Eye (tissue), 1 donor: Measurements from ENCODE around the gene FCF1.
"Not testable (repeated sequence)": the region's sequence is repeated elsewhere in the genome, so short reads cannot be mapped to it uniquely, and the experiment has no call there.

ENCODE experiments used
- DNase-seq: peaks from one replicate; pipeline ENCODE4 v3.0.0-alpha.2; 2015

FCF1 gene

DNA sequence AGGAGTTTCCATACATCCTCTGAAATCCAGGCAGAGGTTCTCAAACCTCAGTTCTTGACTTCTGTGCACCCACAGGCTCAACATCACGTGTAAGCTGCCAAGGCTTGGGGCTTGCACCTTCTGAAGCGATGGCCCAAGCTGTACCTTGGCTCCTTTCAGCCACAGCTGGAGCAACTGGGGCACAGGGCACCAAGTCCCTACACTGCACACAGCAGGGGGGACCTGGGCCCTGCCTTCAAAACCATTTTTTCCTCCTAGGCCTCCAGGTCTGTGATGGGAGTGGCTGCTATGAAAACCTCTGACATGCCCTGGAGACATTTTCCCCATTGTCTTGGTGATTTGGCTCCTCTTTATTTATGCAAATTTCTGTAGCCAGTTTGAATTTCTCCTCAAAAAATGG, 10.7 kb upstream of the FCF1 start:
- no peak for DNase-seq

DNA sequence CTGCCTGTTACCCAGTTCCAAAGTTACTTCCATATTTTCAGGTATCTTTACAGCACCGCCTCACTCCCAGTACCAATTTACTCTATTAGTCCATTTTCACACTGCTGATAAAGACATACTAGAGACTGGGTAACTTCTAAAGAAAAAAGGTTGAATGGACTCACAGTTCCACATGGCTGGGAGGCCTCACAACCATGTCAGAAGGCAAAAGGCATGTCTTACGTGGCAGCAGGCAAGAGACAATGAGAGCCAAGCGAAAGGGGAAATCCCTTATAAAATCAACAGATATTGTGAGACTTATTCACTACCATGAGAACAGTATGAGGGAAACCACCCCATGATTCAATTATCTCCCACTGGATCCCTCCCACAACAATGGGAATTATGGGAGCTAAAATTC, 9.9 kb upstream of the FCF1 start:
- no peak for DNase-seq

DNA sequence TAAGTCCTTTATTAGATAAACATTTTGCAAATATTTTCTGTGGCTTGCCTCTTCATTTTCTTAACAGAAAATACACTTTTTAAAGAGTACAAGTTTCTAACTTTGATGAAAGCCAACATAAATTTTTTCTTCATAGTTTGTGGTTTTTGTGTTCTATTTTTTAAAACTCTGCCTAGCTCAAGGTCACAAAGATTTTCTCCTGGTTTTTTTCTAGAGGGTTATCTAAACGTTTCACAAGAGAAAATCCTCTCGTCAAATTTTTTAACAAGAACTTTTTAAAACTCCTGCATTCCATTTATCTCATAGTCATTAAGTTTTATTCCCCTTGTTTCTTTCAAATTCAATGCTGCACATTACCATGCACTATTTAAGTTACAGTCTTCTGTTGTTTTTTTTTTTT, 8.3 kb upstream of the FCF1 start:
- DNase-seq: no peak

DNA sequence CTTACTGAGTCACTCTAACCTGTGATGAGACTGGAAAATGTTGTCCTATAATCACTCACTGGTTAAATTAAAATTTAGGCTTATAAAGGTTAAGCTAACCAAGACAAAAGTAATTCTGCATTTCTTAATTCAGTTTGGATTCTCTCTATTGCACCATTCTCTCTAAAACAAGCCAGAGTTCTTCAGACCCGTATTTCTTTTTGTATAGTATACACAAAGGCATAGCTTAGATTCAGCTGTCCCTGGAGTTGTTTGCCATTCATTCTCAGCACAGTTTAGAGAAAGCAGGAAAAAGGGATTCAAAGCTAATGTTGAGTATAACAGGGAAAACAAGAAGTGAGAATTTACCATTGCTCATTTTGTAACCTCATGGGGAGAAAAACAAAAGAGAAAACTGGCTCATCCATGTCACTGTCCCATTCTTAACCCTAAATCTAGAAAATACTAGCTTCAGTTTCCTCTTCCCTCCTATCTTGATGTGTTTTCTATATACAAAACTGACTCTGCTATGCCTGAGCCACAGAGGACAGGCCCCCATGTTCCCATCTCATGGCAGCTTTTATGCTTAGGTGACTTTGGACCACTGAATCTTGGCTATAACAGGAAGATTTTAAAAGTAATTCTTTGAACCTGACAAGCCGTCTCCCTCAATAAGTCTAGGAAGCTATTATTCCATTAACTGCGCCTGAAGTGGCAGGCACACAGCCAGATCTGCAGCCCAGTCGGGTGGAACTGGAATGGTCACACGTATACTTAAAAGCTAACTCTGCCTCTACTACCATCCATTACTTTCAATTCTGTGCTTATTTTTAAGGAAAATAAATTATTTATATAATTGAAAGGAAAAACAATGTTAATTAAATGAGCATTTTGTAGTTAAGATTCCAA, 7.1 kb upstream of the FCF1 start:
- peak; percentile 84 for DNase-seq

DNA sequence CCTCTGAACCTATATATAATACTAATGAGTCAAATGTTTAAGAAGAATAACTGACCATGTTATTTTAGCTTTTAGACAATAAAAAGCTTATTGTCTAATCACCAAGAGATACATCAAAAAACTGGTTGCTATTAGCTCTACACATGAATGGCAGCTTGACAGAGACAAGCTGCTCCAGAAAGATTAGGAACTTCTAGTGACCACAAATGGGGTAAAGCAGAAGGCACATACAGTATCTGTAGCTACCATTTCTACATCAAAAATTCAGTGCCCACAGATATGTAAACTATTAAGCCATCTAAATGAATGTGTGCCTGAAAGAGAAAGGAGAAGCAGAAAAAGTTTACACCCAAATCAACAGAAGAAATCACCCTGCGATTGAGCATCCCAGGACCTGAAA, 2.5 kb upstream of the FCF1 start:
- no peak for DNase-seq

DNA sequence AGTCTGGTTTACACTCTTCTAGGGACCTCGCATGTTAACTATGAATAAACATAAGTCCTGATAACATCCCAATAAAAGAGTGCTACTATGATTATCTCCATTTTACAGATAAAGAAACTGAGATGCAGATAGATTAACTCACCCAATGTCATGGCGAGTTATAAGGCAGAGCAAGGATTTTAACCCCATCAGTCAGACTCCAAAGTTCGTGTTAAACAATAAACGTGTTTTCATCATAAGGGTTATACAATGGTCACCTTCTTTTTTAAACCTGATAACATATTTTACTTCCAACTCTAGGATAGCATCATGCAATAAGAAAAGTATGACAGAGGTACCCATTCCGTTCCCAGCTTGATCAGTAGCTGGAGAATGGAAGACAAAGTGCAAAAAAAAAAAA, 1.3 kb upstream of the FCF1 start:
- DNase-seq: no peak

DNA sequence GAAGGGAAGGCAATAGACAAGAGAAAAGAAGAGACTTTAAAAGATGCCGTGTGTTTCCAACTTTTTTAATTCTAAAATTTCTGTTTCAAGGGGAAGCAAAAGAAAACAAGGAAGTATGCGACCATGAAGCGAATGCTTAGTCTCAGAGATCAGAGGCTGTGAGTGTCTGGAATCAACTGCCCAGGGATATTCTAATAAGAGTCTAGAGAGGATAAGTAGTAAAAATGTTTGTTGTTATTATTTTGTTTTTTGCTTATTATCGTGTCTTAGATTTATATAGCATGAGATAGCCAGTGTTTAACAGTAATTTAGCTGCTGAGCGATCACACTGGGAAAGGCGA, 421 bp downstream of the FCF1 start:
- DNase-seq: no peak

DNA sequence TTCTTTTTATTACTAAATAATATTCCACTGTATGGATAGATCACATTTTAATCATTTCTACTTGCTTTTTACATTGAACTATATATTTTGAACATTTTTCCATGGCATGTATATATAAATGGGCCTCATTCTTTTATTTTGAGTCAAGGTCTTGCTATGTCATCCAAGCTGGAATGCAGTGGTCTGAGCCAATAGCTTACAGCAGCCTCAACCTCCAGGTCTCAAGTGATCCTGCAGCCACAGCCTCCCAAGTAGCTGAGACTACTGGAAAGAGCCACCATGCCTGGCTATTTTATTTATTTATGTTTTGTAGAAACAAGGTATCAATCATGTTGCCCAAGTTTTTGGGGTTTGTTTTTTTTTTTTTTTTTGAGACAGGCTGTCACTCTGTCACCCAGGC, 7.6 kb downstream of the FCF1 start:
- DNase-seq: no peak

DNA sequence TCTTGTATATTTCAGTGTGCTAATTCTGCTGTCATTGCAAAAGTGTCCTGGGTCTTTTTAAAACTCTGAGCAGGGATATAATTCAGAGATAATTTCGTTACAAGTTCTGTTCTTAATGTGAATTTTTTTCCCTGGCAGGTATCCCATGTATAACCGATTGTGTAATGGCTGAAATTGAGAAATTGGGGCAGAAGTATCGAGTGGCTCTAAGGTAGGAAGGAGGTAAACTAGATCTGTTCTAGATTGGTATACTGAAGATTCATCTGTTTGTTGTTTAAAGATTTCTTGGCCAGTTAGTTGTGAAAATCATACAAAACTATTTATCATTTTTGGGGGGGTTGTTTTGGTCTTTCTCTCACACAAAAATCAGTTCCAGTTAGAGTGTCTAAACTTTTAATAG, 10.2 kb downstream of the FCF1 start:
- DNase-seq: no peak

DNA sequence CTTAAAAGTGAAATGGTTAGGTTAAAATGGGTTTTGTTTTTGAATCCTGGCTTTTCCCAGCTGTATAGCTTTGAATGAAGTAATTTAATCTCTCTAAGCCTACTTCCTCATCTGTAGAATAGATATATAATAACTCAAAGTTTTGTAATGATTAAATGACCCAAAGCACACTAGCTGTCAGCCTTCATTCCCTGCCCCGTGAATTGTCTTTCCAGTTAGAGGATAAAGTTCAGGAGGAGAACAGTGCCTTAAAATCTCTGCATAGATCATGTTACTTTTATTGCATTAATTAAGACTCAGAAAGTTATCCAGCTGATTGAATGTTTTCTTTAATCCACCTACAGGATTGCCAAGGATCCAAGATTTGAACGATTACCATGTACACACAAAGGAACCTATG, 19.4 kb downstream of the FCF1 start:
- DNase-seq: no peak

DNA sequence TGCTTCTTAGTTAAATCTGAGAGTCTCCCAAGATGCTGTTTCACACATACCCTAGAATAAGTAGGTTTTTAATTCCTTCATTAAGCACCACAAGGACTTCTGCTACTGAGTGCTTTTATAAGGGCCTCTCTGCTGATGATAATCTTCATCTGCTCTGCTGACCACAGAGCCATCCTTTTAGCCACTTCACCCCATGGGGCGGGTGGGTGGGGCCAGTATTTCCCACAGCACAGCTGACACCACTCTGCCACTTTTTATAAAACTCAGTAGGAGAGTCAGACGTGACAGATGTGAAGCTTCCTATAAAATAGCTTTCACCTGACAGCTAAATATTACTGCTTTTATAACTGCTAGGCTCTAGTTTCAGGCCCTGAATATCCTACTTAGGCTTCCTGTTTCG, 20.3 kb downstream of the FCF1 start:
- DNase-seq: peak; percentile 41

DNA sequence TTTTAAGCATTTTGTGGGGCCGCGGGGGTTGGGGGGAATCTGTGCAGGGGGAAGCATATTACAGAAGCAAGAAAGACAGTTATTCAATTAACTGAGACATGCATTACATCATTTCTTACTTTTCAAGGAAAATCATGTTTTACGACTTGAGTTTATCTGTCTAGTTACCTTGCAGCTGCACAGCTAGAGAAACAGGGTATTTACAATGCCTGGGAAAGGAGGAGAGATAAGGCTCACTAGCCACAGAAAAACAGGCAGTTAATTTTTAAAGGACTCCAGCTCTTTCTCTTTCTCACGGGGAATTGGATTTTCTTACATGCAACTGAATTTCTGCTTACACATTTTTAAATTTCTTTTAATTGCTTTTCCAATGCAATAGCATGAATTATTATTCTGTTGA, 22.2 kb downstream of the FCF1 start:
- DNase-seq: no peak

DNA sequence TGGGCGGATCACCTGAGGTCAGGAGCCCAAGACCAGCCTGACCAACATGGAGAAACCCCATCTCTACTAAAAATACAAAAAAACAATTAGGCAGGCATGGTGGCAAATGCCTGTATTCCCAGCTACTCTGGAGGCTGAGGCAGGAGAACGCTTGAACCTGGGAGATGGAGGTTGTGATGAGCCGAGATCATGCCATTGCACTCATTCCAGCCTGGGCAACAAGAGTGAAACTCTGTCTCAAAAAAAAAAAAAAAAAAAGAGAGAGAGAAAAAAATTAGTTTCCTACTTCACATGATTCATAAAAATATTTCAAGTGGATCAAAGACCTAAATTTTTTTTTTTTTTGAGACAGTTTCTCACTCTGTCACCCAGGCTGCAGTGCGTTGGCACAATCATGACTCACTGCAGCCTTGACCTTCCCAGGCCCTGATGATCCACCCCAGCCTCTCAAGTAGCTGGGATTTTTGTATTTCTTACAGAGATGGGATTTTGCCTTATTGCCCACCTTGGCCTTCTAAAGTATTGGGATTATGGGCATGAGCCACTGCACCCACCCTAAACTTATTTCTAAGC, 24.9 kb downstream of the FCF1 start:
- DNase-seq: no peak

DNA sequence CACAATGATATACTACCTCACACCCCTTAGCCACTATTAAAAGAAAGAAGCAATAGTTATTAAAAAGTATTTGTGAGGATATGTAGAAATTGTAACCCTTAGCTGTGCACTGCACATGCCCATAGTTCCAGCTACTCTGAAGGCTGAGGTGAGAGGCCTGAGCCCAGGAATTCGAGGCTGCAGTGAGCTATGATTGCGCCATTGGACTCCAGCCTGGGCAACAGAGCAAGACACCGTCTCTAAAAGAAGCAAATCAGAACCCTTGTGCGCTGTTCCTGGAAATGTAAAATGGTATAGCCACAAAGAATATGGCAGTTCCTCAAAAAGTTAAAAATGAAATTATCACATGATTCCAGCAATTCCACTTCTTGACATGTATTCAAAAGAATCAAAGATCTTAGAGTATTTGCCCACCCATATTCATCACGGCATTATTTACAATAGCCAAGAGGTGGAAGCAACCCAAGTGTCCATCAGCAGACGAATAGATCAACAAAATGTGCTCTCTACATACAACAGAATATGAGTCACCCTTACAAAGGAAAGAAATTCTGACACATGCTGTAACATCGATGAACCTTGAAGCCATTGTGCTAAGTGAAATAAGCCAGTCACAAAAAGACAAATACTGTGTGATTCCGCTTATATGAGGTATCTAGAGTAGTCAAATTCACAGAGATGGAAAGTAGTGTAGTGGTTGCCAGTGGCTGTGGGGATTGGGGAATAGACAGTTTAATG, 26.5 kb downstream of the FCF1 start:
- no peak for DNase-seq

DNA sequence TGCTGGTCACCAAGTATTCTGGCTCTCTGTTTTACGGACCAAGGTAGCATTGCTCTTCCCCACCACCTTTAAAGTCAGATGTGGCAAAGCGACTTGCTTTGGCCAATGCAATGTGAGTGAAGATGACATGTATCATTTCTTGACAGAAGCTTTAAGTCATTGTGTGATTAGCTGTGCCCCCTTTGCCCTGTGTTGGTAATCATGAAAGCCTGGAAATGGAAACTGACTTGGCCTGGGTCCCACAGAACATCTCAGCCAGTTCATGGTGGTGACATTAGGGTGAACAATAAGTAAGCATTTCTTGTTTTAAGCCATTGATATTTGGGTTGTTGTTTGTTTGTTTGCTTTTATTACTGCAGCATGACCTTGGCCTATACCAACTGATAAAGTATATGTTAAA, 34.3 kb downstream of the FCF1 start:
- DNase-seq: no peak

DNA sequence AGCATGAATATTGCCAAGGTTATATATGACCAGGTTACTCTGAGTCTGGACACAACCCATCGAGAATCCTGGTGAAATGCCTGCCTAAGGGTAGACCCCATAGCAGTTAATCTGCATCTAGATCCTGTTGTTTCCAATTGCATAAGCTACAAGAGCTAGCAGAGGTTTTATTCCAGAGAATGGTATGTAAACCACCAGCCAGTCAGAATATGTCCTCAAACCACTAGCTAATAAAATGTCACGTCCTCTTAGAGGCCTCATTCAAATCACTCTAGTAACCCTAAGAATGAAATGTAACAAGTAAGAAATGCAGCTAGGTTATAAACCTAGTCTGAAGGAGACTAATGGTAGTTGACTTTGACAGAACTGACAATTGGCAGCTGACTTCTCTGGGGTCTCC, 41.2 kb downstream of the FCF1 start:
- no peak for DNase-seq

DNA sequence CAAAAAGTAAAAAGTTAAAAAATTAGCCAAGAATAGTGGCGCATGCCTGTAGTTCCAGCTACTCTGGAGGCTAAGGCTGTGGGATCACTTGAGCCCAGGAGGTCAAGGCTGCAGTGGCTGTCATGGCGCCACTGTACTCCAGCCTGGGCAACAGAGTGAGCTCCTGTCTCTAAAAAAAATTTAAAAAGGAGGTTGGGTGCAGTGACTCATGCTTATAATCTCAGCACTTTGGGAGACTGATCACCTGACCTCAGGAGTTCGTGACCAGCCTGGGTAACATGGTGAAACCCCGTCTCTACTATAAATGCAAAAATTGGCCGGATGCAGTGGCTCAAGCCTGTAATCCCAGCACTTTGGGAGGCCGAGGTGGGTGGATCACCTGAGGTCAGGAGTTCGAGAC, 42.0 kb downstream of the FCF1 start:
- no peak for DNase-seq

DNA sequence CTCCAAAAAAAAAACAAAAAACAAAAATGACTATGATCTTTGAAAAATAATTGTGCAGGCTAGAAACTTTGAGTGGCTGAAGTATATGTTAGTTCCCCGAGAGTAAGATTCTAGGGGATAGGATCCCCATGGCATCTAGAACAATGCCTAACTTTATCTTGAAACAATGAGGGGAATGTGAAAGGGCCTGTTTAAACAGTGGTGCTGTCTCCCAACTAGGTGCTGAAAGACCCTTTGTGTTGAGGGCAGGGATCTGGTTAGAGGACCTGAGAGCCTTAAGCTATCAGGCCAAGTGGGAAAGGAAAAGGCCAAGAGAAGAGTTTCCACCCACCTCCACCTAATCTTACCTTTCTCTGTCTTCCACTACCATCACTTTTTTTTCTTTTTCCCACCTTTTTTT, 43.4 kb downstream of the FCF1 start:
- no peak for DNase-seq

DNA sequence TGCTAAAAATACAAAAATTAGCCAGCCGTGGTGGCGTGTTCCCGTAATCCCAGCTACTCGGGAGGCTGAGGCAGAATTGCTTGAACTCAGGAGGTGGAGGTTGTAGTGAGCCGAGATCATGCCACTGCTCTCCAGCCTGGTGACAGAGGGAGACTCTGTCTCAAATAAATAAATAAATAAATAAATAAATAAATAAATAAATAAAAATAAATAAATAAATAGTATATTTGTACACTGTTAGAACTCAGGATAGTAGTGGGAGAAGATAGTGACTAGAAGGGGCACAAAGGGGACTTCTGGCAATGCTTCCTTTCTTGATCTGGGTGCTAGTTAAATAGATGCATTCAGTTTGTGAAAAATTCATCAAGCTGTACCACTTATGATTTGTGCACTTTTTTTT, 45.6 kb downstream of the FCF1 start:
- not testable (repeated sequence) for DNase-seq

DNA sequence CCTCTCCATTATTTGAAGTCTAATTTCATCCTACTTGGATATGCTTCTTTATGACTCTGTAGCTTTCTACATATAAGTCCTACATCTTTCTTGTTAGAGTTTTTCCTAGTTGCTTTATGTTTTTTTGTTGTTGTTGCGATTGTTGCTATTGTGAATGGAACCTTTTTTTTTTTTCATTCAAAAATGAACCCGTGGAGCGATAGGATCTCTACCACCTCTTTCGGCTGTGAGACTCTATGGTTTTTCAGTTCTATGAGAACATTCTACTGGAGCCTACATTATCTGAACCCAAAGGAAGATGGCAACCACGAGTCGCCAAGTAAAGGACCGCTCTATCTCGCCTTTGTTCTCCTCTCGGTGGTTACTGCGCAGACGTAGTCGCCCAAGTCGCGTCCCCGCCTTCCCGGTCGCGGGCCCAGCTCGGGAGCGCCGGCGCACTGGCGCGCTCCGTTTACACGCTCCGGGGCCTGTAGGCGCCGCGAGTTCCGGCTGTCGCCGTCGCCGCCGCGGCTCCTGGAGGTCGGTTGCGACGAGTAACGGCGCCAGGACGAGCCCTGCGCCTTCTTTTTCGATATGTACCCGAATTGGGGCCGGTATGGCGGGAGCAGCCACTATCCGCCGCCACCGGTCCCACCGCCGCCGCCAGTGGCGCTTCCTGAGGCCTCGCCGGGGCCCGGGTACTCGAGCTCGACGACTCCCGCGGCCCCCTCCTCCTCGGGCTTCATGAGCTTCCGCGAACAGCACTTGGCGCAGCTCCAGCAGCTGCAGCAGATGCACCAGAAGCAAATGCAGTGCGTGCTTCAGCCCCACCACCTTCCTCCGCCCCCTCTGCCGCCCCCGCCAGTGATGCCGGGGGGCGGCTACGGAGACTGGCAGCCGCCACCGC, 50.2 kb downstream of the FCF1 start, which contains the start of gene YLPM1:
Gene YLPM1, plus strand, starts transcription at position 400 of the 886 bp plus-strand sequence. Its CDS starts 174 bp downstream, at position 574.
- DNase-seq: peak; percentile 98

DNA sequence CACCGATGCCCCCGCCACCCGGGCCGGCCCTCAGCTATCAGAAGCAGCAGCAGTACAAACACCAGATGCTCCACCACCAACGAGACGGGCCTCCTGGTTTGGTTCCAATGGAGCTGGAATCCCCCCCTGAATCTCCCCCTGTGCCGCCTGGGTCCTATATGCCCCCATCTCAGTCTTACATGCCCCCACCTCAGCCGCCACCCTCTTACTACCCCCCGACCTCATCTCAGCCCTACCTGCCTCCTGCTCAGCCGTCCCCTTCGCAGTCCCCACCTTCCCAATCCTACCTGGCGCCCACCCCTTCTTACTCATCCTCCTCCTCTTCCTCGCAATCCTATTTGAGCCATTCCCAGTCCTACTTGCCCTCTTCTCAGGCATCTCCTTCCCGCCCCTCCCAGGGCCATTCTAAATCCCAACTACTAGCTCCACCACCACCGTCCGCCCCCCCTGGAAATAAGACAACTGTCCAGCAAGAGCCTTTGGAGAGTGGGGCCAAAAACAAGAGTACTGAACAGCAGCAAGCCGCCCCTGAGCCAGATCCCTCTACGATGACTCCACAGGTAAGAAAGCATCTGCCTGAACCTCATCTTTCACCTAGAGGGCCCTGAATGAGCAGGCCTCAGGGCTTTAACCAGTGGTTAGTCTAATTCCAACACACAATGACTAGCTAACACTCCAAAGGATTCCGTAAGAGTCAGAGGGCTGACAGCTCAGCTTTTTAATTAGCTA, 51.0 kb downstream of the FCF1 start:
- DNase-seq: peak; percentile 46

DNA sequence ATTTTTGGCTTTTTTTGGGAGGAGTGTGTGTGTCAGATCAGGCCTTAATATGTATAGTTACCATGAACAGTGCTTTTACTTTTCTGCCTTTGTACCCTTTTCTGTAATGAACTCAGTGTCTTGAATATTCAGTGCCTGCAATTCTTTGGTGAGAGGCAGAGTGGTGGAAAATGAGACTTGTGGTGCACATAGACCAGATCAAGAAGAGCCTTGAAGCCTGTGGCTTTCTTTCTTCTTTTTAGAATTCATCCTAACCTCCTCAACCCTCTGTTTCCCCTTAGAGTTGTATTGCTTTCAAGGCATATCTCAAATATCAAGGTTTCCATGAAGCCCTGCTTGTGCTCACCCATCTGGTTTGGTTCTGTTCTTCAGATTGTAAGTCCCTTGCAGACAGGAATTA, 52.8 kb downstream of the FCF1 start:
- DNase-seq: no peak
